ENCODE measurements around the gene PTPRN2. TPM values are rescaled to one million over a fixed set of nuclear protein-coding genes. Genes with fewer than 3 reads are reported as not detected.

The PTPRN2 gene
- total and polyA plus RNA-seq, 8 donors = 4.9 to 136 (median 46.8) TPM

GRCh38 chr7:158559356-158559755 lies 28.3 kb downstream of the PTPRN2 start:
- Histone ChIP-seq H3K4me3 (no peak overlapping the region), H3K27me3 (peaks cover 0 to 1% (median 0%) of the 10 kb centered on the region in 3 donors), H3K9me3 (no peaks in the 10 kb centered on the region), H3K27ac (no peak overlapping the region), H3K4me1 (peaks cover 0 to 3% (median 1%) of the 10 kb centered on the region in 4 donors), H3K36me3 (peaks cover 0 to 6% (median 0%) of the 10 kb centered on the region in 4 donors)
- DNase-seq = no peak
- intact Hi-C loops (cut with DNase I; ENCODE audit: low total_unique reads) = no loop called here
- TF ChIP-seq POLR2AphosphoS5 (IDR thresholded peaks at IDR 0.05) (no peak), EP300 (IDR thresholded peaks at IDR 0.05) (no peak), CTCF (IDR thresholded peaks at IDR 0.05) (no peak), POLR2A (IDR thresholded peaks at IDR 0.05) (no peak)
- 62 to 79% (median 67%) methylated on average over 6 of the region's 6 CpGs for WGBS, 5 donors

GRCh38 chr7:158558816-158559215 lies 28.8 kb downstream of the PTPRN2 start:
- H3K4me1 ChIP-seq = no peaks in the 10 kb centered on the region
- DNase-seq = no peak
- H3K27ac ChIP-seq = no peak overlapping the region
- H3K9me3 ChIP-seq = no peaks in the 10 kb centered on the region
- 65 to 73% (median 65%) methylated on average over 3 of the region's 3 CpGs for WGBS, 5 donors
- H3K27me3 ChIP-seq = no peaks in the 10 kb centered on the region
- intact Hi-C loops (cut with DNase I; ENCODE audit: low total_unique reads) = no loop called here
- H3K4me3 ChIP-seq = no peak overlapping the region
- no peak for TF ChIP-seq CTCF (IDR thresholded peaks at IDR 0.05)
- TF ChIP-seq POLR2A (IDR thresholded peaks at IDR 0.05) = no peak
- TF ChIP-seq EP300 (IDR thresholded peaks at IDR 0.05) = no peak
- no peak for TF ChIP-seq POLR2AphosphoS5 (IDR thresholded peaks at IDR 0.05)
- H3K36me3 ChIP-seq = peaks cover 0 to 6% (median 0%) of the 10 kb centered on the region in 4 donors

- peaks cover 0 to 6% (median 0%) of the 10 kb centered on the region in 4 donors for H3K36me3 ChIP-seq
- no peaks in the 10 kb centered on the region for H3K9me3 ChIP-seq
- no peak overlapping the region for H3K27ac ChIP-seq
- WGBS, 5 donors = 92 to 97% (median 94%) methylated on average over 8 to 9 of the region's 9 CpGs
- intact Hi-C loops (cut with DNase I; ENCODE audit: low total_unique reads) = no loop called here
- no peaks in the 10 kb centered on the region for H3K4me1 ChIP-seq
- TF ChIP-seq POLR2A (IDR thresholded peaks at IDR 0.05) = no peak
- TF ChIP-seq EP300 (IDR thresholded peaks at IDR 0.05) = no peak
- TF ChIP-seq CTCF (IDR thresholded peaks at IDR 0.05) = no peak
- TF ChIP-seq POLR2AphosphoS5 (IDR thresholded peaks at IDR 0.05) = no peak
- DNase-seq = no peak
- H3K27me3 ChIP-seq = no peaks in the 10 kb centered on the region
- H3K4me3 ChIP-seq = no peak overlapping the region
Measured at GRCh38 chr7:158557441-158557755, 30.2 kb downstream of the PTPRN2 start.

- TF ChIP-seq EP300 (IDR thresholded peaks at IDR 0.05) (no peak), POLR2A (IDR thresholded peaks at IDR 0.05) (no peak), CTCF (IDR thresholded peaks at IDR 0.05) (no peak), POLR2AphosphoS5 (IDR thresholded peaks at IDR 0.05) (no peak)
- H3K4me1 ChIP-seq = no peaks in the 10 kb centered on the region
- 92 to 98% (median 96%) methylated on average over 20 to 69 of the region's 69 CpGs for WGBS, 5 donors
- H3K27ac ChIP-seq = no peak overlapping the region
- H3K4me3 ChIP-seq = no peak overlapping the region
- DNase-seq = no peak
- H3K9me3 ChIP-seq = no peaks in the 10 kb centered on the region
- H3K36me3 ChIP-seq = peaks cover 0 to 6% (median 0%) of the 10 kb centered on the region in 4 donors
- H3K27me3 ChIP-seq = no peaks in the 10 kb centered on the region
- intact Hi-C loops (cut with DNase I; ENCODE audit: low total_unique reads) = no loop called here
Measured at GRCh38 chr7:158556721-158557440, 30.7 kb downstream of the PTPRN2 start.
